ENCODE measurements around the gene NUDT4.

Gene NUDT4

GRCh38 chr12:93441081-93441616 is 63.4 kb downstream of the NUDT4 start:
- TF ChIP-seq TAF1 (IDR thresholded peaks at IDR 0.05; ENCODE audit: borderline replicate concordance, low read depth, low read length) (no peak), POLR2A (IDR thresholded peaks at IDR 0.05; ENCODE audit: low read depth, low read length) (no peak), POLR2AphosphoS5 (IDR thresholded peaks at IDR 0.05; ENCODE audit: low read depth, low read length) (no peak)
- FAIRE-seq = no peak
- DNase-seq (ENCODE audit: insufficient read length) = no peak

- peak; percentile 95 for FAIRE-seq
- peak; percentile 67; the same call in 1 of the 2 replicates for TF ChIP-seq TAF1 (IDR thresholded peaks at IDR 0.05; ENCODE audit: borderline replicate concordance, low read depth, low read length)
- peak; percentile 89 for TF ChIP-seq POLR2A (IDR thresholded peaks at IDR 0.05; ENCODE audit: low read depth, low read length)
- peak; percentile 73 for TF ChIP-seq POLR2AphosphoS5 (IDR thresholded peaks at IDR 0.05; ENCODE audit: low read depth, low read length)
- DNase-seq (ENCODE audit: insufficient read length) = peak; percentile 78
Observed at GRCh38 chr12:93441617-93442410, 64.1 kb downstream of the NUDT4 start, which contains the start of gene UBE2N. Gene UBE2N (minus strand): TSS chr12:93441947. CDS start chr12:93441884, 63 bp downstream.

GRCh38 chr12:93442411-93443340 is 65.0 kb downstream of the NUDT4 start:
- FAIRE-seq (no peak), DNase-seq (ENCODE audit: insufficient read length) (no peak)

GRCh38 chr12:93443576-93443975 is 65.9 kb downstream of the NUDT4 start:
- FAIRE-seq (no peak), DNase-seq (ENCODE audit: insufficient read length) (no peak)
- TF ChIP-seq TAF1 (IDR thresholded peaks at IDR 0.05; ENCODE audit: borderline replicate concordance, low read depth, low read length) = no peak
- no peak for TF ChIP-seq POLR2AphosphoS5 (IDR thresholded peaks at IDR 0.05; ENCODE audit: low read depth, low read length)
- TF ChIP-seq POLR2A (IDR thresholded peaks at IDR 0.05; ENCODE audit: low read depth, low read length) = no peak

More at GRCh38 chr12:93442411-93443340, 65.0 kb downstream of the NUDT4 start:
- TF ChIP-seq POLR2AphosphoS5 (IDR thresholded peaks at IDR 0.05; ENCODE audit: low read depth, low read length) (peak; percentile 13; the same call in 1 of the 2 replicates), POLR2A (IDR thresholded peaks at IDR 0.05; ENCODE audit: low read depth, low read length) (no peak), TAF1 (IDR thresholded peaks at IDR 0.05; ENCODE audit: borderline replicate concordance, low read depth, low read length) (no peak)

GRCh38 chr12:93447555-93448290 is 70.0 kb downstream of the NUDT4 start:
- TF ChIP-seq POLR2AphosphoS5 (IDR thresholded peaks at IDR 0.05; ENCODE audit: low read depth, low read length) (no peak), POLR2A (IDR thresholded peaks at IDR 0.05; ENCODE audit: low read depth, low read length) (no peak), TAF1 (IDR thresholded peaks at IDR 0.05; ENCODE audit: borderline replicate concordance, low read depth, low read length) (no peak)
- DNase-seq (ENCODE audit: insufficient read length) = no peak
- FAIRE-seq = no peak

- no peak for FAIRE-seq
- TF ChIP-seq POLR2AphosphoS5 (IDR thresholded peaks at IDR 0.05; ENCODE audit: low read depth, low read length) (no peak), TAF1 (IDR thresholded peaks at IDR 0.05; ENCODE audit: borderline replicate concordance, low read depth, low read length) (no peak)
- DNase-seq (ENCODE audit: insufficient read length) = no peak
Observed at GRCh38 chr12:93448796-93449195, 71.1 kb downstream of the NUDT4 start.

GRCh38 chr12:93449277-93449676 is 71.6 kb downstream of the NUDT4 start:
- TF ChIP-seq TAF1 (IDR thresholded peaks at IDR 0.05; ENCODE audit: borderline replicate concordance, low read depth, low read length) (no peak), POLR2AphosphoS5 (IDR thresholded peaks at IDR 0.05; ENCODE audit: low read depth, low read length) (no peak), POLR2A (IDR thresholded peaks at IDR 0.05; ENCODE audit: low read depth, low read length) (no peak)
- no peak for FAIRE-seq
- DNase-seq (ENCODE audit: insufficient read length) = no peak

GRCh38 chr12:93451423-93452158 is 73.9 kb downstream of the NUDT4 start:
- DNase-seq (ENCODE audit: insufficient read length) (no peak), FAIRE-seq (no peak)
- no peak for TF ChIP-seq POLR2AphosphoS5 (IDR thresholded peaks at IDR 0.05; ENCODE audit: low read depth, low read length)
- no peak for TF ChIP-seq TAF1 (IDR thresholded peaks at IDR 0.05; ENCODE audit: borderline replicate concordance, low read depth, low read length)
- no peak for TF ChIP-seq POLR2A (IDR thresholded peaks at IDR 0.05; ENCODE audit: low read depth, low read length)

- TF ChIP-seq TAF1 (IDR thresholded peaks at IDR 0.05; ENCODE audit: borderline replicate concordance, low read depth, low read length) (no peak), POLR2A (IDR thresholded peaks at IDR 0.05; ENCODE audit: low read depth, low read length) (no peak), POLR2AphosphoS5 (IDR thresholded peaks at IDR 0.05; ENCODE audit: low read depth, low read length) (no peak)
- FAIRE-seq (no peak), DNase-seq (ENCODE audit: insufficient read length) (no peak)
Observed at GRCh38 chr12:93453633-93454032, 75.9 kb downstream of the NUDT4 start.

- DNase-seq (ENCODE audit: insufficient read length) (no peak), FAIRE-seq (no peak)
- TF ChIP-seq TAF1 (IDR thresholded peaks at IDR 0.05; ENCODE audit: borderline replicate concordance, low read depth, low read length) (no peak), POLR2A (IDR thresholded peaks at IDR 0.05; ENCODE audit: low read depth, low read length) (no peak), POLR2AphosphoS5 (IDR thresholded peaks at IDR 0.05; ENCODE audit: low read depth, low read length) (no peak)
Observed at GRCh38 chr12:93456077-93456476, 78.4 kb downstream of the NUDT4 start.

Data from GM12892 (cell line).